ENCODE measurements around the gene HNRNPA1L2.
"Not testable (repeated sequence)": the region's sequence is repeated elsewhere in the genome, so short reads cannot be mapped to it uniquely, and the experiment has no call there.

HNRNPA1L2 gene

GRCh38 chr13:52642131-52642530, at the start of gene HNRNPA1L2:
TSS of gene HNRNPA1L2 (plus strand) at chr13:52642431. CDS start at chr13:52642493, 62 bp downstream.
- no peak for DNase-seq (ENCODE audit: low read depth in 2 of 2)

GRCh38 chr13:52593175-52593574, 49.1 kb upstream of the HNRNPA1L2 start:
- not testable (repeated sequence) for DNase-seq (ENCODE audit: low read depth in 2 of 2)

GRCh38 chr13:52593812-52594211, 48.4 kb upstream of the HNRNPA1L2 start:
- DNase-seq (ENCODE audit: low read depth in 2 of 2) = not testable (repeated sequence)

GRCh38 chr13:52594295-52594694, 47.9 kb upstream of the HNRNPA1L2 start:
- DNase-seq (ENCODE audit: low read depth in 2 of 2) = not testable (repeated sequence)

GRCh38 chr13:52597676-52598075, 44.6 kb upstream of the HNRNPA1L2 start:
- DNase-seq (ENCODE audit: low read depth in 2 of 2) = no peak

GRCh38 chr13:52599037-52599847, 43.0 kb upstream of the HNRNPA1L2 start:
- DNase-seq (ENCODE audit: low read depth in 2 of 2) = no peak

- no peak for DNase-seq (ENCODE audit: low read depth in 2 of 2)
Measured at GRCh38 chr13:52599848-52600603, 42.2 kb upstream of the HNRNPA1L2 start.

- no peak for DNase-seq (ENCODE audit: low read depth in 2 of 2)
Measured at GRCh38 chr13:52600666-52601065, 41.6 kb upstream of the HNRNPA1L2 start.

GRCh38 chr13:52603316-52603715, 38.9 kb upstream of the HNRNPA1L2 start:
- not testable (repeated sequence) for DNase-seq (ENCODE audit: low read depth in 2 of 2)

- DNase-seq (ENCODE audit: low read depth in 2 of 2) = not testable (repeated sequence)
Measured at GRCh38 chr13:52606126-52606525, 36.1 kb upstream of the HNRNPA1L2 start.

- DNase-seq (ENCODE audit: low read depth in 2 of 2) = not testable (repeated sequence)
Measured at GRCh38 chr13:52606795-52607194, 35.4 kb upstream of the HNRNPA1L2 start.

GRCh38 chr13:52608184-52608583, 34.0 kb upstream of the HNRNPA1L2 start:
- DNase-seq (ENCODE audit: low read depth in 2 of 2) = not testable (repeated sequence)

GRCh38 chr13:52609013-52609606, 33.1 kb upstream of the HNRNPA1L2 start:
- not testable (repeated sequence) for DNase-seq (ENCODE audit: low read depth in 2 of 2)

GRCh38 chr13:52610158-52610557, 32.1 kb upstream of the HNRNPA1L2 start:
- DNase-seq (ENCODE audit: low read depth in 2 of 2) = not testable (repeated sequence)

GRCh38 chr13:52615134-52615801, 27.0 kb upstream of the HNRNPA1L2 start:
- DNase-seq (ENCODE audit: low read depth in 2 of 2) = no peak

GRCh38 chr13:52615812-52616211, 26.4 kb upstream of the HNRNPA1L2 start:
- no peak for DNase-seq (ENCODE audit: low read depth in 2 of 2)

GRCh38 chr13:52617070-52618060, 24.9 kb upstream of the HNRNPA1L2 start:
- DNase-seq (ENCODE audit: low read depth in 2 of 2) = peak; percentile 71 to 75

GRCh38 chr13:52631083-52631690, 11.0 kb upstream of the HNRNPA1L2 start:
- not testable (repeated sequence) for DNase-seq (ENCODE audit: low read depth in 2 of 2)

- no peak for DNase-seq (ENCODE audit: low read depth in 2 of 2)
Measured at GRCh38 chr13:52638666-52639328, 3.4 kb upstream of the HNRNPA1L2 start.

- no peak for DNase-seq (ENCODE audit: low read depth in 2 of 2)
Measured at GRCh38 chr13:52644108-52644507, 1.9 kb downstream of the HNRNPA1L2 start.
